ENCODE measurements around the gene METTL16.
"Not testable (repeated sequence)": the region's sequence is repeated elsewhere in the genome, so short reads cannot be mapped to it uniquely, and the experiment has no call there.

Gene METTL16

GRCh38 chr17:2502871-2503580 lies 8.7 kb downstream of the METTL16 start:
- TF ChIP-seq CTCF (IDR thresholded peaks at IDR 0.05; ENCODE audit: low read depth, low read length, missing control alignments): no peak
- H3K4me3 ChIP-seq (ENCODE audit: low read depth, low read length): no peak overlapping the region
- DNase-seq (ENCODE audit: low read depth): no peak

GRCh38 chr17:2500446-2500845 lies 11.2 kb downstream of the METTL16 start:
- DNase-seq (ENCODE audit: low read depth): no peak
- no peak for TF ChIP-seq CTCF (IDR thresholded peaks at IDR 0.05; ENCODE audit: low read depth, low read length, missing control alignments)
- no peak overlapping the region for H3K4me3 ChIP-seq (ENCODE audit: low read depth, low read length)

- not testable (repeated sequence) for H3K4me3 ChIP-seq (ENCODE audit: low read depth, low read length); DNase-seq (ENCODE audit: low read depth)
Observed at GRCh38 chr17:2489286-2489685, 22.4 kb downstream of the METTL16 start.

GRCh38 chr17:2487306-2487705 lies 24.4 kb downstream of the METTL16 start:
- no peak for TF ChIP-seq CTCF (IDR thresholded peaks at IDR 0.05; ENCODE audit: low read depth, low read length, missing control alignments)
- DNase-seq (ENCODE audit: low read depth): no peak
- H3K4me3 ChIP-seq (ENCODE audit: low read depth, low read length): no peak overlapping the region

GRCh38 chr17:2486709-2487108 lies 25.0 kb downstream of the METTL16 start:
- H3K4me3 ChIP-seq (ENCODE audit: low read depth, low read length): not testable (repeated sequence)

GRCh38 chr17:2485970-2486369 lies 25.7 kb downstream of the METTL16 start:
- no peak for DNase-seq (ENCODE audit: low read depth)
- H3K4me3 ChIP-seq (ENCODE audit: low read depth, low read length): no peak overlapping the region
- no peak for TF ChIP-seq CTCF (IDR thresholded peaks at IDR 0.05; ENCODE audit: low read depth, low read length, missing control alignments)

More at GRCh38 chr17:2486709-2487108, 25.0 kb downstream of the METTL16 start:
- not testable (repeated sequence) for DNase-seq (ENCODE audit: low read depth)

GRCh38 chr17:2485543-2485942 lies 26.1 kb downstream of the METTL16 start:
- DNase-seq (ENCODE audit: low read depth): no peak
- no peak overlapping the region for H3K4me3 ChIP-seq (ENCODE audit: low read depth, low read length)
- TF ChIP-seq CTCF (IDR thresholded peaks at IDR 0.05; ENCODE audit: low read depth, low read length, missing control alignments): no peak

GRCh38 chr17:2484876-2485275 lies 26.8 kb downstream of the METTL16 start:
- no peak for DNase-seq (ENCODE audit: low read depth)
- no peak for TF ChIP-seq CTCF (IDR thresholded peaks at IDR 0.05; ENCODE audit: low read depth, low read length, missing control alignments)
- no peak overlapping the region for H3K4me3 ChIP-seq (ENCODE audit: low read depth, low read length)

All from GM12864 (cell line).